Stimulated activated CD8-positive, alpha-beta memory T cell treated with anti-CD3 and anti-CD28 coated beads, Interleukin-15, amount 100 ng/mL, for 4 hours (primary cell): ENCODE results near the gene IL1RN.

Experiments used
- DNase-seq, 2 donors: peaks; one replicate each; pipeline ENCODE4 v3.0.0-alpha.2; 2020; ENCODE audit warnings: low read depth in 2 of 2

Gene IL1RN

DNA sequence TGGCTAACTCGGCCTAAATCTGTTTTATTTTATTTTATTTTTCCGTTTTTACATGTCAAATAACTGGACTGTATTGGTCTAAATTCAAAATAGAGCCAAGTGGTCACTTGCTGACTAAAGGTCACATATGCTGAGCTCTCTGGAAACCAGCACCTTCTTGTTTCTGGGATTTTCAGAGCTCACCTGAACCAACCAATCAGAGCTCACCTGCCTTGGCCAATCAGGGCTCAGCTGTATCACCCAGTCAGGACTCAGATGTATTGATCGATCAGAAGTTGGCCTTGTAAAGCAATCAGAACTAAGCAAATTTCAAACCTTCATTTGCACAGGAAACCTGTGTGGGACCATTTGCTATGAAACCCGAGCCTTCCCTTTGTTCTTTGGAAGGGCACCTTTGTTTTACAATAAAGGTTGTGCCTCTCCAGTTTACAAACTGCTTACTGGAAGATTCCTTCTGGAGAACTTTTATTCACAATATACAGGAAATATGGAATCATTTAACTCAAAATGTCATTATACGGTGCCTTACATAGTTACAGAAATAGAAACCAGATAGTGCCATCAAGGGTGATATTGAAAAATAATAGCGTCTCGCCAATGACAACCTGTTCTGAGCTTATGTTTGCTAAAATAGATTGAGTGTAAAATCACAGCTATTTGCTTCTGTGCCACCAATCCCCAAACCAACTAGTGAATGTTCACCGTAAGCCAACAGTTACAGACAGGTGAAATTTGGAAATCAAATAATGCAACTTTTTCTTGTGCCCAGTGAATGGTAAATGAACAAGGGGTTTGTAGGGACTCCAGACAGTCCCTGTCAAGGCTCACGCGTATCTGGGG lies 29.1 kb downstream of the IL1RN start:
- no peak for DNase-seq

DNA sequence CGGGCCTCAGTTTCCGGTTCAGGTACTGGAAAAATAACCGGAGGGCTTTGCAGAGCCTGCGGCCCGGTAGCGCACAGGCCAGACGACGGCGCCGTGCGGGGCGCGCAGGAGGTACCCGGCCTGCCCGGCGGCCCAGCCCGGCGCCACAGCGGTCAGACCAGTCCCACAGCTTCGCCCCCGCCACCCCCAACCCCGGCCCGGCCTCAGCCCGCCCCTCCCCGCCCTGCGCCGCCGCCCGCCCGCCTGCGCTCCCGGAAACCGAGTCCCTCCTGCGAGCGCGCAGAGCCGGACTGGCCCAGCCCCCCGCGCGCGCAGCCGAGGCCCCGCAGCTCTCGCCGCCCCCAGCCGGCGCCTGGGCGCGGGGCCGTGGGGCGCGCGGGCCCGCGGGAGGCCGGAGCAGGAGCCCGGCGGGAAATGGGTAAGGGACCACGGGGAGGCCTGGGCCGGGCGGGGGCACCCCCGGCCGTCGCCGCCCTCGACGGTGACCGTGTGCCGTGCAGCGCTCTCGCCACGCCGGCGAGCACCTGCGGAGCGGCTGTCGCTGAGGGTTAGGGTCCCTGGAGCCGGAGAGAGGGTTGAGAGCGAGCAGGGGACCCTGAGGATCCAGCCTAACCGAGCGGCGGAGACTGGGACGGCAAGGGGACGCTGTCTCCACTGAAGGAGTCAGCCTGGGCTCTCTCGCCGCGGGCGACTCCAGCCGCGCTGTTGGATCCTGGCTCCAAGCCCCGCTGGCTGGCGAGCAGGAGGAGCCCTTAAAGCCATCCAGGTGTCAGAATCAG lies 29.9 kb downstream of the IL1RN start:
- no peak for DNase-seq

- DNase-seq: no peak
These were observed 30.7 kb downstream of the IL1RN start for GRCh38 chr2:113157897-113158753.

DNA sequence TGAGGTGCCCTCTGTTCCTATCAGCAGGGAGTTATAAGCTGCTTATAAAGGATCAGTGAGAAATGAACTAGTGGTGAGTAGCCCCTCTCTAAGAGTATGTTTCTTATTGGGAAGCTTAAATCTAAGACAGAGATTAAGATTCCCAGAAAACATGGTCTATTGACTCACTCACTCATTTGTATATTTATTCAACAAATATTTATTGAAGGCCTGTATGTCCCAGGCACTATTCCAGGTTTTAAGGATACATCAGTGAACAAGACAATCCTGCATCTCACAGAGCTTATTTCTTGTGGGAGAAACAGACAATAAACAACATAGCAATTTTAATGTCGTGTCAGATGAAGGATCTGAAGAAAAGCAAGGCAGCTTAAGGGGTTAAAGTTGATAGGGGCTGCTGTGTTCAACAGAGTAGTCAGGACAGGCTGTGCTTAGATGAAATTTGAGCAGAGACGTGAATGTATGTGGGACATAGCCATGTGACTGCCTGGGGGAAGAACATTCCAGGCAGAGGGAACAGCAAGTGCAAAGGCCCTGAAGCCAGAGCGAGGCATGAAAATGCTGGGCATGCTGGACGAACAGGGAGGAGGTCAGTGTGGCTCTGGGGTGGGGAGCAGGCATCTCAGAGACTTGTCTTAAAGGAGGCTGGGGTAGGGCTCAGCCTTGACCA lies 31.6 kb downstream of the IL1RN start:
- no peak for DNase-seq

DNA sequence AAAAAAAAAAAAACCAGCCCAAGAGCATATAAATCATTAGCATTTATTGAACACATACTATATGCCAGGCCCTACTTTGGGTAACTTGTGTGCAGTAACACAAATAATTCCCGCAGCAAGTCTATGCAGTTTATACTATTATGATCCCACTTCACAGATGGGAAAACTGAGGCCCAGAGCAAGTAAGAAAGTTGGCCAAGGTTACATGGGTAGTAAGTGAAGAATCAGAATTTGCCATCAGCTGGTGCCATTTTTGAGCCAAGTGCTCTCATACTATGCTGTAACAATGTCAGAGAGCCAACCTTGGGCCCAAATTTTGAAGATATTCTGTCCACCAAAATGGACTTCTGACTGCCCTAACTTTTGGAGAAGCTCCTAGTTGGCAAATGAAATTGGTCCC lies 32.9 kb downstream of the IL1RN start:
- DNase-seq: no peak

DNA sequence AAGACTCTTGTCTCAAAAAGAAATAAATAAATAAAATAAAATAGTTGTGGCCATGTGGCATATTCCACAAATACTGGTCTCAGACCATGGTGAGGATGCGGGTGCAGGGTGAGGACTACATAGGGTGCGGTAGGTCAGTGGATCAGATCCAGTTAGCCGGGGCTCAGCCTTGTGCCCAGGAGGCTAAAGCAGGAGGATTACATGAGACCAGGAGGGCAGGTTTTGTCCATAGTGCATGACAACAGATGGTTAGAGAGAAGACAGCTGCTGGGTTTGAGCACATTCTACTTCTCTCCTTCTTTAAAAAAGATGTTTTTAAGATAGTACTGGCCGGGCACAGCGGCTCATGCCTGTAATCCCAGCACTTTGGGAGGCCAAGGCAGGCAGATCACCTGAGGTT lies 33.6 kb downstream of the IL1RN start:
- no peak for DNase-seq

- no peak for DNase-seq
These were observed 34.8 kb downstream of the IL1RN start for GRCh38 chr2:113162173-113162572.

DNA sequence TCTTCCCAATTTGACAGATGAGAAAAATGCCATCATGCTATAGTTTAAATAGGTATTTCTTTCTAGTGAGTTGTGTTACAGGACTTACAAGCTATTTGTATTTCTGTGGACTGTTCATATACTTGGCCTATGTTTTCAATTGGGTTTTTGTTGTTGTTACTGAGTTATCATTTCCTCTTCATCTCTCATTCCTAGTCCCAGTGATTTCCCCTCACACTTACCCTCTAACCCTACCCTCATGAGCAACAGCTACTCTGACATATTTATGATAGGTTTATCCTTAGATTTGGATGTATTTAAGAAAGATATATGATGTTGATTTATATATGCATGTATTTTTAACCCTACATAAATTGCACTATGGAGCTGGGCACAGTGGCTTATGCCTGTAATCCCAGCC lies 35.5 kb downstream of the IL1RN start:
- DNase-seq: no peak

- DNase-seq: no peak
These were observed 37.0 kb downstream of the IL1RN start for GRCh38 chr2:113164215-113164929.

- no peak for DNase-seq
These were observed 37.7 kb downstream of the IL1RN start for GRCh38 chr2:113164930-113165585.

- no peak for DNase-seq
These were observed 38.8 kb downstream of the IL1RN start for GRCh38 chr2:113166187-113166645.

GRCh38 chr2:113167115-113167932 lies 39.9 kb downstream of the IL1RN start:
- no peak for DNase-seq

DNA sequence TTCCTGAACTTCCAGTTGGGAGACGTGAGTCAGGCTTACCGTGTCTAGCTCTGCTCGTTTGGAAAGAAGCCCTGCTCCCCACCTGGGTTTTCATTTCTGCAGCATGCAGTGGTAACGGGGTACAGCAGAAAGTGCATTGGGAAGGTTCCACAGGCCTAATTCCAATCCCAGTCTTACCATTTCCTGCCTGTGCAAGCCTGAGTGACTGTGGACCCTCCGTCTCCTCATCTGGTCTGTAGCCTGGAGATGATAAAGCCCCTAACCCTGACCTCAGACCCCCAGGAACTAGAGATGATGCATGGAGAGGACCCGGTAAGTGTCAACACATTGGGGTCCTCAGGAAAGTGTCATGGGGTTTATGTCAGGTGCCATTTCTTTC lies 40.6 kb downstream of the IL1RN start:
- DNase-seq: no peak

GRCh38 chr2:113169002-113169530 lies 41.7 kb downstream of the IL1RN start:
- DNase-seq: no peak

- DNase-seq: no peak
These were observed 42.2 kb downstream of the IL1RN start for GRCh38 chr2:113169586-113169985.

DNA sequence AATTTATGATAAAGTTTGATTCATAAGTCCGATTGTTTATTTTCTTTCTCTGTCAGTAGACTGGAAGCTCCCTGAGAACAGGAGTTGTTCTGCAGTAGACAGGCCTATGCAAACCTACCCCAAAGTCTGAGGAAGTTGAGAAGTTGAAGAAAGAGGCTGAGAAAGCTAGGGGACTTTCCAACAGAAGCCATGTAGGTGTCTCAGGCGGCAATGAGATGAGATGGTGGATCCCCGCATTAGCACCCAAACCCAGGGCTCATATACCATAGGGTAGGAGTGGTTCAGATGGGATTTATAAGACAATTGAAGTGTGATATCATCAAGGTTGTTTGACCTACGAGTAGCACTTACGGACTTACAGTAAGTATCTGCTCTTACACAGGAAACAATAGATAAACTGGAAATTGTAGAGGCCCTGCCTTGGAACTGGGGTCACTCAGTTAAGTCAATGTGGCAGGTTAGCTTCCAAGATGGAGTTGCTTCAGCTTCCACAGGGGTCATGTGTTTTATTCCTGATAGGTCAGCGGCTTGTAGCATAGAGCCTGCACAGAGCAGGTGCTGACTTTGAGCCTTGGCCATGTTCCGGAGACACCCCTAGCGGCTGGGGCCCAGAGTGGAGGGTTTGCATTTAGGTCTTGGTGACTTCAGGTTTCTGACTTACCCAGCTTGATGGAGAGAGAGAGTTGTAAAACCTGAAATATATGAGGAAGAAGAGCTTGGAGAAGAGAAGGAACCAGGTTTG lies 44.1 kb downstream of the IL1RN start:
- no peak for DNase-seq

- no peak for DNase-seq
These were observed 45.5 kb downstream of the IL1RN start for GRCh38 chr2:113172721-113173541.
